ENCODE data around the gene A2M.

Gene A2M

DNA sequence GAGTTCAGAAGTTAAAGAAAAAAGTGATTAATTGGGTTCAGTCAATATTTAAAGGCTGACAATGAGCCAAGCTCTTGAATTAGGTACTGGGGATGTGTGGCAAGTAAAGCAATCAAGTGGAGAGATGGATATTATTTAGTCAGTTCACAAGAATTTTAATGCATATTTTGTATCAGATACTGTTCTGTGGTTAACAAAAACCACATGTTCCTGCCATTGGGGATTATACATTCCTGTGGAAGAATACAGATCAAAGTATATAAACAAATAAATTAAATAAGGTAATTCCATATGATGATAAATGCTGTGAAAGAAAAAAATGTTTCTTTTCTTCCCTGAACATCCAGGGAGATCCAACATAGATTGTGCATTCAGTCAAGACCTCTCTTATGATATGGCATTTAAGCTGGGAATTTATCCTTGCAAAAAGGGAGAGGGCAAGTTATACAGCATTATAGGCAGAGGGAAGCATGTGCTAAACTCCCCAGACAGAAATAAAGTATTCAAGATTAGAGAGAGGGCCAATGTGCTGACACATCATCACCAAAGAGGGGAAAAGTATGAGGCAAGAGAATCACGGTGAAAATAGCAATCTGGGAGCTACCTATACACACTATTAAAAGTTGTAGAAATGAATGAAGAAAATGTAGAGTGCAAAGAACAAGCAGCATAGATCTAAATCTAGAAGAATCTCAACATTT is 17.6 kb upstream of the A2M start:
- in situ Hi-C loops (cut with MboI; ENCODE audit: low pct_unique_long_range_greater_than_20kb, low sequenced_read_pairs, unreplicated experiment): no loop called here
- TF ChIP-seq, protein P1, sequence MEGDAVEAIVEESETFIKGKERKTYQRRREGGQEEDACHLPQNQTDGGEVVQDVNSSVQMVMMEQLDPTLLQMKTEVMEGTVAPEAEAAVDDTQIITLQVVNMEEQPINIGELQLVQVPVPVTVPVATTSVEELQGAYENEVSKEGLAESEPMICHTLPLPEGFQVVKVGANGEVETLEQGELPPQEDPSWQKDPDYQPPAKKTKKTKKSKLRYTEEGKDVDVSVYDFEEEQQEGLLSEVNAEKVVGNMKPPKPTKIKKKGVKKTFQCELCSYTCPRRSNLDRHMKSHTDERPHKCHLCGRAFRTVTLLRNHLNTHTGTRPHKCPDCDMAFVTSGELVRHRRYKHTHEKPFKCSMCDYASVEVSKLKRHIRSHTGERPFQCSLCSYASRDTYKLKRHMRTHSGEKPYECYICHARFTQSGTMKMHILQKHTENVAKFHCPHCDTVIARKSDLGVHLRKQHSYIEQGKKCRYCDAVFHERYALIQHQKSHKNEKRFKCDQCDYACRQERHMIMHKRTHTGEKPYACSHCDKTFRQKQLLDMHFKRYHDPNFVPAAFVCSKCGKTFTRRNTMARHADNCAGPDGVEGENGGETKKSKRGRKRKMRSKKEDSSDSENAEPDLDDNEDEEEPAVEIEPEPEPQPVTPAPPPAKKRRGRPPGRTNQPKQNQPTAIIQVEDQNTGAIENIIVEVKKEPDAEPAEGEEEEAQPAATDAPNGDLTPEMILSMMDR (IDR thresholded peaks at IDR 0.05; ENCODE audit: extremely low read depth, insufficient read depth, missing control alignments): no peak
- DNase-seq (ENCODE audit: low spot score): no peak

DNA sequence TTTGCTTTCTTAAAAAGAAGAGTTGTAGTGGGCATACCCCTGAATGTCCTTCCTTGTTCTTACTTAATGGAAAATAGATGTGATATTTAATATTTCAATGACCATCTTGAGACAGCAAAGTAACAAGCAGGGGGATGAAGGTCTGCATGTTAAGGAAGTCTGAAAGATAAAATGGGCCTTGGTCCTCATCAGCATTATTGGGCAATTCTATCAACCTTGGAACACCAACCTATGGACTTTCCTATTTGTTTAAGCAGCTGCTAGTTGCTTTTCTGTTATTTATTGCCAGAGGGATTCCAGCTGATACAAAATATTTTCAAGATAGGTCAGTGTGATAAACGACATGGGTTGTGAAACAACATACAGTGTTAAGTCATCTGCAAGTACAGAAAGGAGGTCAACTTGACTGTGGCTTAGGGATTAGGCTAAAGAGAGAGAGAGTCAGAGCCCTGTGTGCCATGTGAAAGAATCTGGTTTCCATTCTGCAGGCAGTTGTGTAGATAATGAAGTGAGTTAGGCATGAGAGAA is 16.4 kb upstream of the A2M start:
- in situ Hi-C loops (cut with MboI; ENCODE audit: low pct_unique_long_range_greater_than_20kb, low sequenced_read_pairs, unreplicated experiment): no loop called here
- TF ChIP-seq, protein P1 (IDR thresholded peaks at IDR 0.05; ENCODE audit: extremely low read depth, insufficient read depth, missing control alignments): no peak
- DNase-seq (ENCODE audit: low spot score): no peak

DNA sequence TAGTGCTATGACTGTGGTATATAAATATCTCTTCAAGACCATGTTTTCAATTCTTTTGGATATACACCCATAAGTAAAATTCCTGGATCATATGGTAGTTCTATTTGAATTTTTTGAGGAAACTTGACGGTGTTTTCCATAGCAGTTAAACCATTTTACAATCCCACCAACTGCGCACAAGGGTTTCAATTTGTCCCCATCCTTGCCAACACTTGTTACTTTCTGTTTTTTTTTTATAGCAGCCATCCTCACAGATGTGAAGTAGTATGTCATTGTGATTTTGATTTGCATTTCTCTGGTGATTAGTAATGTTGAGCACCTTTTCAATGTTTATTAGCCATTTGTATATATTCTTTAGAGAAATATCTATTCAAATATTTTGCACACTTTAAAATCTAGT is 14.5 kb upstream of the A2M start:
- in situ Hi-C loops (cut with MboI; ENCODE audit: low pct_unique_long_range_greater_than_20kb, low sequenced_read_pairs, unreplicated experiment): no loop called here
- DNase-seq (ENCODE audit: low spot score): no peak
- TF ChIP-seq, protein P1 (IDR thresholded peaks at IDR 0.05; ENCODE audit: extremely low read depth, insufficient read depth, missing control alignments): no peak

DNA sequence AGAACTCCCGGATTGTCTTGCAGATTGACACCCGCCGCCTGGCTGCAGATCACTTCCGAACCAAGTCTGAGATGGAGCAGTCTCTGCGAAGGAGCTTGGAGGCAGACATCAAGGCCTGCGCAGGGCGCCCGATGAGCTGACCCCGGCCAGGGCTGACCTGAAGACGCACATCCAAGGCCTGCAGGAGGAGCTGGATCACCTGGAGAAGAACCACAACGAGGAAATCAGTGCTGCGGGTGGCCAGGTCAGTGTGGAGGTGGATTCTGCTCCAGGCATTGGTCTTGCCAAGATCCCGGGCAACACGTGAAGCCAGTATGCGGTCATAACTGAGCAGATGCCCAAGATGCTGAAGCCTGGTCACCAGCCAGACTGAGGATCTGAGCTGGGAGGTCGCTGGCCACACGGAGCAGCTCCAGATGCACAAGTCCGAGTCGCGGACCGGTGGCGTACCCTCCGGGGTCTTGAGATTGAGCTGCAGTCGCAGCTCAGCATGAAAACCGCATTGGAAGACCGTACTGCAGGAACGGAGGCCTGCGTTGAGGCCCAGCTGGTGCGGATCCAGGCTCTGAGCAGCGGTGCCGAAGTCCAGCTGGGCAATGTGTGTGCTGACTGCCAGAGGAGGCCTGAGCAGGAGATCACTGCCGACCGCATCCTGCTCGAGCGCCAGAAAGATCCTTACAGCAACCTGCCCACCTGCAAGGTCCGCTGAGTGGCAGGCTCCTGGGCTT is 12.4 kb upstream of the A2M start:
- in situ Hi-C loops (cut with MboI; ENCODE audit: low pct_unique_long_range_greater_than_20kb, low sequenced_read_pairs, unreplicated experiment): no loop called here
- TF ChIP-seq, protein P1 (IDR thresholded peaks at IDR 0.05; ENCODE audit: extremely low read depth, insufficient read depth, missing control alignments): no peak
- DNase-seq (ENCODE audit: low spot score): no peak

DNA sequence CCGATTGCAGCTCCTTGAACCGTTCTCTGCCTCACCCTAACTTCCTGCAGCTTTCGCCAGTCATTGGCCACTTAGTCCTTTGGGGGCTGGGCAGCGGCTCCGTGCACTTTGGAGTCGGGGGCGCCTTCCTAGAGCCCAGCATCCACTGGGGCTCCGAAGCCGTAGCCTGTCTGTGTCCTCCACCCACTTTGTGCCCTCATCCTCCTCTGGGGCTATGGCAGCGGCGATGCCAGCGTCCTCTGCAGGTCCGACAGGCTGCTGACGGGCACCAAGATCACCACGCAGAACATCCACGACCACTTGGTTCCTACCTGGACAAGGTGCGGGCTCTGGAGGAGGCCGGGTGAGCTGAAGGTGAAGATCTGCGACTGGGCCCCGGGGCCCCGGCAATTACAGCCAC is 11.8 kb upstream of the A2M start:
- in situ Hi-C loops (cut with MboI; ENCODE audit: low pct_unique_long_range_greater_than_20kb, low sequenced_read_pairs, unreplicated experiment): no loop called here
- TF ChIP-seq, protein P1 (IDR thresholded peaks at IDR 0.05; ENCODE audit: extremely low read depth, insufficient read depth, missing control alignments): no peak
- DNase-seq (ENCODE audit: low spot score): no peak

DNA sequence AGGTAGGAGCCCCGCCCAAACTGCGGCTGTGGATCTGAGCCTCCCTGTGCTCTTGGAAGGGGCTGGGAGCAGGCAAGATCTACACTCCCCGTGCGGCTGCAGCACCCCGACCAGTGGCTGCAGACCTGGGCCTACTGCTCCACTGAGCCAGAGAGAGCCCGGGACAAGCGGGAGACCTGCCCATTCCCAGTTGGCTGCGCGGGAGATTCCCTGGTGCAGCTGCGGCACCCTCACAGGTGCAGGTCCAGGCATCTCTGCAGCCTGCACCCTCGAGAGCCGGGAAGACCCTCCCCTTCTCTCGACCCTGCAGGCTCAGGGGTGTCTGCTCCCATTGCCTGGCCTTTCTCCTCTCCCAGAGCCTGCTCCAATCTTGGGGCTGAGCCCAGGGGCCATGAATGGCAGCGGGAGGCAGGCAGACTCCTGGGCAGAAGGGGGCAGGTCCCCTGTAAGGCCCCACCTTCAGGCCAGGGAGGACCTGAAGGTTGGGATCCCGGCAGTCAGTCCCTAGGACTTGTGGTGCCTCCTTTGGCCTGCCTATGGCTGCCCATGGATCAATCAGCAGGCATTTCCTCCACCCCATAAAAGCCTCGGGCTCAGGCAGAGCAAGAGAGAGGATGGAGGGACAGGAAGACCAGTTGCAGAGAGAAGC is 8.8 kb upstream of the A2M start:
- TF ChIP-seq, protein P1 (IDR thresholded peaks at IDR 0.05; ENCODE audit: extremely low read depth, insufficient read depth, missing control alignments): no peak
- in situ Hi-C loops (cut with MboI; ENCODE audit: low pct_unique_long_range_greater_than_20kb, low sequenced_read_pairs, unreplicated experiment): no loop called here
- no peak for DNase-seq (ENCODE audit: low spot score)

Data from GM13977 (cell line).